ENCODE measurements around the gene CD6.

DNA sequence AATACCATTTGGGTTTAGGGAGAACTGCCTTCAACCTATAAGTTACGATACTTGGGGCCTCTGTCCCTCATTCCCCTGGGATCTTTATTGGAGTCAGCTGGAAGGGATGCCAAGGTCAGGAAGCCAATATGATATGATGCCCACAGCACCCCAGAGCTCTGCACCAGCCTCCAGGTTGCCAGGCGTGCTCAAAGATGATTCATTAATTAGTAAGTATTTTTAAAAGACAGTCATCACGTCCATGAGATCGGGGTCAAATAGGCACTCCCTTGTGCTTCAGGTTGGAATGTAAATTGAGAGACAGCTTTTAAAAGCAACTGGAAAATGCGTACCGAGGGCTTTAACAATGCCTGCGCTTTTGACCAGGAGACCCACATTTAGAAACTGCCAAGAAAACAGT is 73.8 kb downstream of the CD6 start:
- TF ChIP-seq KDM1A (IDR thresholded peaks at IDR 0.05; ENCODE audit: borderline replicate concordance, low read length) (no peak), ASH2L (IDR thresholded peaks at IDR 0.05; ENCODE audit: low read length) (no peak), POLR2AphosphoS5 (IDR thresholded peaks at IDR 0.05; ENCODE audit: low read depth, low read length) (no peak), POLR2A (IDR thresholded peaks at IDR 0.05; ENCODE audit: control extremely low read depth in 1 of 2, low read depth in 2 of 2, low read length in 2 of 2) (no peak), TEAD4 (IDR thresholded peaks at IDR 0.05; ENCODE audit: low read depth, low read length) (no peak), GTF2F1 (IDR thresholded peaks at IDR 0.05; ENCODE audit: borderline replicate concordance, low read depth, low read length) (no peak)
- TF ChIP-seq, protein P1, sequence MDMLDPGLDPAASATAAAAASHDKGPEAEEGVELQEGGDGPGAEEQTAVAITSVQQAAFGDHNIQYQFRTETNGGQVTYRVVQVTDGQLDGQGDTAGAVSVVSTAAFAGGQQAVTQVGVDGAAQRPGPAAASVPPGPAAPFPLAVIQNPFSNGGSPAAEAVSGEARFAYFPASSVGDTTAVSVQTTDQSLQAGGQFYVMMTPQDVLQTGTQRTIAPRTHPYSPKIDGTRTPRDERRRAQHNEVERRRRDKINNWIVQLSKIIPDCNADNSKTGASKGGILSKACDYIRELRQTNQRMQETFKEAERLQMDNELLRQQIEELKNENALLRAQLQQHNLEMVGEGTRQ (IDR thresholded peaks at IDR 0.05; ENCODE audit: low read length): no peak
- TF ChIP-seq, protein P2, sequence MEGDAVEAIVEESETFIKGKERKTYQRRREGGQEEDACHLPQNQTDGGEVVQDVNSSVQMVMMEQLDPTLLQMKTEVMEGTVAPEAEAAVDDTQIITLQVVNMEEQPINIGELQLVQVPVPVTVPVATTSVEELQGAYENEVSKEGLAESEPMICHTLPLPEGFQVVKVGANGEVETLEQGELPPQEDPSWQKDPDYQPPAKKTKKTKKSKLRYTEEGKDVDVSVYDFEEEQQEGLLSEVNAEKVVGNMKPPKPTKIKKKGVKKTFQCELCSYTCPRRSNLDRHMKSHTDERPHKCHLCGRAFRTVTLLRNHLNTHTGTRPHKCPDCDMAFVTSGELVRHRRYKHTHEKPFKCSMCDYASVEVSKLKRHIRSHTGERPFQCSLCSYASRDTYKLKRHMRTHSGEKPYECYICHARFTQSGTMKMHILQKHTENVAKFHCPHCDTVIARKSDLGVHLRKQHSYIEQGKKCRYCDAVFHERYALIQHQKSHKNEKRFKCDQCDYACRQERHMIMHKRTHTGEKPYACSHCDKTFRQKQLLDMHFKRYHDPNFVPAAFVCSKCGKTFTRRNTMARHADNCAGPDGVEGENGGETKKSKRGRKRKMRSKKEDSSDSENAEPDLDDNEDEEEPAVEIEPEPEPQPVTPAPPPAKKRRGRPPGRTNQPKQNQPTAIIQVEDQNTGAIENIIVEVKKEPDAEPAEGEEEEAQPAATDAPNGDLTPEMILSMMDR (IDR thresholded peaks at IDR 0.05; ENCODE audit: control extremely low read depth in 1 of 3, insufficient read depth in 1 of 3, low read depth in 1 of 3, low read length in 3 of 3): no peak
- TF ChIP-seq, protein P3, sequence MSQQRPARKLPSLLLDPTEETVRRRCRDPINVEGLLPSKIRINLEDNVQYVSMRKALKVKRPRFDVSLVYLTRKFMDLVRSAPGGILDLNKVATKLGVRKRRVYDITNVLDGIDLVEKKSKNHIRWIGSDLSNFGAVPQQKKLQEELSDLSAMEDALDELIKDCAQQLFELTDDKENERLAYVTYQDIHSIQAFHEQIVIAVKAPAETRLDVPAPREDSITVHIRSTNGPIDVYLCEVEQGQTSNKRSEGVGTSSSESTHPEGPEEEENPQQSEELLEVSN (IDR thresholded peaks at IDR 0.05): no peak

Measured in H1 (cell line).